HUES6 (cell line): ENCODE data around the gene MAGI1.
A peak's percentile ranks its signal among the peaks of the same experiment; 100 is the strongest.

Experiments used
- H3K27ac ChIP-seq: 2 replicates; pipeline ENCODE4 v1.7.0; 2013; ENCODE audit warnings: low read depth, mild to moderate bottlenecking, low read length, inconsistent platforms
- H3K27me3 ChIP-seq: 2 replicates; pipeline ENCODE4 v1.6.1; 2013; ENCODE audit warnings: low read length; ENCODE audit not compliant: control insufficient read depth, insufficient read depth
- H3K36me3 ChIP-seq: 2 replicates; pipeline ENCODE4 v1.6.1; 2013; ENCODE audit warnings: low read length; ENCODE audit not compliant: control insufficient read depth, insufficient read depth
- H3K4me1 ChIP-seq: 2 replicates; pipeline ENCODE4 v1.6.1; 2013; ENCODE audit warnings: low read length; ENCODE audit not compliant: control insufficient read depth, insufficient read depth
- H3K4me3 ChIP-seq: 2 replicates; pipeline ENCODE4 v1.5.1; 2013; ENCODE audit warnings: low read depth, low read length
- H3K9ac ChIP-seq: one replicate; pipeline ENCODE4 v1.6.1; 2013; ENCODE audit warnings: mild to moderate bottlenecking, low read length
- H3K9me3 ChIP-seq: 2 replicates; pipeline ENCODE4 v1.6.1; 2013; ENCODE audit warnings: low read depth, low read length; ENCODE audit not compliant: control insufficient read depth, insufficient read depth

The MAGI1 gene

GRCh38 chr3:65401359-65402305, 637.1 kb downstream of the MAGI1 start:
- peak overlapping the region; percentile 33 for H3K4me3 ChIP-seq
- 0 out of 2 replicates have a peak, but pooled peaks cover 2% of the 10 kb centered on the region for H3K36me3 ChIP-seq
- H3K27me3 ChIP-seq, result no peaks in the 10 kb centered on the region
- H3K4me1 ChIP-seq, result peaks cover 39% of the 10 kb centered on the region
- no peak overlapping the region for H3K9ac ChIP-seq
- no peak overlapping the region for H3K27ac ChIP-seq
- no peaks in the 10 kb centered on the region for H3K9me3 ChIP-seq

DNA sequence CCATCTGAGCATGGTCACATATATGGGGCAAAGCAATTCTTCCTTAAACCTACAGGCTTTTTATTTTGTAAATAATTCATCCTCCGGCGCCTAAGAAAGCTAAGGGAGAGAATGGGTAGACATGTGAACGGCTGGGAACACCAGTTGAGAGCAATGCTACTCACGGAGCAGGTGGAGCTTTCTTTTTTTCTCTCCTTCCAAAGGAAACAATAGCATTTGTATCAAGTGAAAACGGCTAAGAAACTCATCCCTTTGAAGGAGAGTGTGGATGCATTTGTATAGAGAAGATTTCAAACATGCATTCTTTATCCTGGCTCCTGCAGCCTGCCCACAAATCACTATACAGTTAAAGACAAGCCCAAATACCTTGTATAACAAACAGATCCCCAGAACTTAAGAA, 637.8 kb downstream of the MAGI1 start:
- H3K9ac ChIP-seq, result no peak overlapping the region
- no peaks in the 10 kb centered on the region for H3K27me3 ChIP-seq
- H3K4me3 ChIP-seq, result peak overlapping the region; percentile 5; the same call in 1 of the 2 replicates
- no peaks in the 10 kb centered on the region for H3K9me3 ChIP-seq
- 0 out of 2 replicates have a peak, but pooled peaks cover 2% of the 10 kb centered on the region for H3K36me3 ChIP-seq
- H3K4me1 ChIP-seq, result peaks cover 39% of the 10 kb centered on the region
- no peak overlapping the region for H3K27ac ChIP-seq

DNA sequence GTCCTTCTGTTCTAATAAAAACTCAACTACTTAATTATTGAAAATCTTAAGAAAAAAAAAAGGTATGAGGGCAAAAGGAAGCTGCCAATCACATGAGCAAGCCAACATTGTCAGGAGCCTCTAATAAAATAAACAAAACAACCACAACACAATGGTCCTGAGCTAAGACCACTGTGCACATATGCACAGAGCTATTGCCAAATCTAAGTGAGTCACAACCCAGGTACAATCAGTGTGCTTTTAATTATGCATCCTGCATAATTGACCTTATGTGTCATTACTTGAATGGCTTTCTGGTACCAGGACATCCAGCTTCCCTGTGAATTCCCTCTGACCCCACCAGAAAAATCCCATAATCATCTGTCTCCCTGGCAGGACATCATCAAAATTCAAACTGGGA, 639.8 kb downstream of the MAGI1 start:
- no peaks in the 10 kb centered on the region for H3K27me3 ChIP-seq
- H3K36me3 ChIP-seq, result 0 out of 2 replicates have a peak, but pooled peaks cover 2% of the 10 kb centered on the region
- no peak overlapping the region for H3K9ac ChIP-seq
- H3K9me3 ChIP-seq, result no peaks in the 10 kb centered on the region
- no peak overlapping the region for H3K27ac ChIP-seq
- peaks cover 39% of the 10 kb centered on the region for H3K4me1 ChIP-seq
- H3K4me3 ChIP-seq, result no peak overlapping the region

- Histone ChIP-seq H3K27ac (no peak overlapping the region), H3K9ac (no peak overlapping the region), H3K27me3 (no peaks in the 10 kb centered on the region)
These were observed 642.6 kb downstream of the MAGI1 start for GRCh38 chr3:65396078-65396477.

DNA sequence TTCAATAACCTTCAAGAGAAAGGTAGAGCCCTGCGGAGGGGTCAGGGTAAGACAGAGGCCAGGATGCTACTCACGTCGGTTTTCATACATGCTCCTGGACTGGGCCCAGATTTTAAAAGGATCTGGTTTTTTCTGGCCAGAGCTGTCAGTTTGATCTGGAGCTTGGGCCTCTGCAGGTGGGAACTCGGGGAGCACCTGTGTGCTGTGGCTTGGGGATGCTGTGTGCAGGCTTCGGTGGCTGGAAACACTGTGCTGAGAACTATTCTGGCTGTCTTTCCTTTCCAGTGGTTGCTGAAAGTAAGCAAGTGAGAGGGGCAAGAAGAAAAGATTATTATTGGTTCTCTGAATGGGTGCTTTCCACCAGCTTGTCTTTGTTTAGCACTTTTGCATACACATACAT, 647.6 kb downstream of the MAGI1 start:
- peak overlapping the region; percentile 15; the same call in 1 of the 2 replicates for H3K27ac ChIP-seq
- H3K9ac ChIP-seq, result no peak overlapping the region
- no peaks in the 10 kb centered on the region for H3K27me3 ChIP-seq
- H3K4me1 ChIP-seq, result peaks cover 14% of the 10 kb centered on the region
- peaks cover 17% of the 10 kb centered on the region for H3K36me3 ChIP-seq
- H3K9me3 ChIP-seq, result no peaks in the 10 kb centered on the region
- H3K4me3 ChIP-seq, result no peak overlapping the region

More at GRCh38 chr3:65396078-65396477, 642.6 kb downstream of the MAGI1 start:
- Histone ChIP-seq H3K9me3 (no peaks in the 10 kb centered on the region), H3K36me3 (0 out of 2 replicates have a peak, but pooled peaks cover 4% of the 10 kb centered on the region), H3K4me1 (peaks cover 31% of the 10 kb centered on the region), H3K4me3 (no peak overlapping the region)

DNA sequence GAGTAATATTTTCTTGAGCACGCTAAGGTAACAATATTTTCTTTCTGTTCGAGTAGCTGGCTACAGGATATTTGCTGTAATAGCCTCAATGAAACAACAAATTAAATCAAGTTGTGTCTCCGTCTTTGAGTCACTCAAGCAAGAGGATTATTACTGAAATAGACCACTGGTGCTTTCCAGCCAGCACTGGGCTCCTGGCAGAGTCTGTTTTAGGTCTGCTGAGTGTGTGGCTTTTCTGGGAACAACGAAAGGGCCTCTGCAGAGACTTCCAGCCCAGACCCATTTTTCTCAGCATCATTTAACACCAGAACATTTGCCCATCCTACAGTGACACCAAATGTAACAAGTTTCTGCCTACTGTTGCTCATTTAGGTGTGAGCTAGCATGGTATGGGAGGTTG, 652.9 kb downstream of the MAGI1 start:
- 0 out of 2 replicates have a peak overlapping the region, but pooled peaks have one; percentile 51 for H3K27ac ChIP-seq
- H3K9ac ChIP-seq, result peak overlapping the region; percentile 30
- H3K4me1 ChIP-seq, result peaks cover 2% of the 10 kb centered on the region; the same call in 1 of the 2 replicates
- peaks cover 46% of the 10 kb centered on the region for H3K36me3 ChIP-seq
- no peaks in the 10 kb centered on the region for H3K9me3 ChIP-seq
- no peaks in the 10 kb centered on the region for H3K27me3 ChIP-seq
- no peak overlapping the region for H3K4me3 ChIP-seq

GRCh38 chr3:65381496-65382010, 657.2 kb downstream of the MAGI1 start:
- H3K27ac ChIP-seq, result no peak overlapping the region
- peaks cover 49% of the 10 kb centered on the region for H3K36me3 ChIP-seq
- no peak overlapping the region for H3K9ac ChIP-seq
- H3K27me3 ChIP-seq, result no peaks in the 10 kb centered on the region
- no peak overlapping the region for H3K4me3 ChIP-seq
- H3K9me3 ChIP-seq, result no peaks in the 10 kb centered on the region
- H3K4me1 ChIP-seq, result no peaks in the 10 kb centered on the region

DNA sequence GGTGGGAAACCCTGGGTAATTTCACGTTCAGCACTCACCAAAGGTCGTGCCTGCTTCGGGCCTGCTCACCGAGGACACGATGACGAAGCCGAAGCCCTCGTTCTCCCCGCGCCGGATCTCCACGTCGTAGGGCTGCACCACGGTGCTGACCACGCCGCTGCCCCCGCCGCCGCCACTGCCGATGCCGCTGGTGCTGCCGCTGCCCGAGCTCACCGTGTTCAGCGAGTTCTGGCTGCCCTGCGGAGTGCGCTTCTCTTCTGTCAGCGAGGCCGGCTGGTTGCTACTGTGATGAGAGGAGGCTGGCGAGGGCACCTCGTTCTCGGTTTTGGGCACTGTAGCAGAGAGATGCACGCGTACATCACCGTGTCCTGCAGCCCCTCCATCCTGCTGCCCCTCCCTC, 659.5 kb downstream of the MAGI1 start:
- no peaks in the 10 kb centered on the region for H3K4me1 ChIP-seq
- H3K36me3 ChIP-seq, result peaks cover 55% of the 10 kb centered on the region
- H3K27me3 ChIP-seq, result no peaks in the 10 kb centered on the region
- H3K9ac ChIP-seq, result no peak overlapping the region
- H3K4me3 ChIP-seq, result no peak overlapping the region
- no peak overlapping the region for H3K27ac ChIP-seq
- H3K9me3 ChIP-seq, result no peaks in the 10 kb centered on the region

DNA sequence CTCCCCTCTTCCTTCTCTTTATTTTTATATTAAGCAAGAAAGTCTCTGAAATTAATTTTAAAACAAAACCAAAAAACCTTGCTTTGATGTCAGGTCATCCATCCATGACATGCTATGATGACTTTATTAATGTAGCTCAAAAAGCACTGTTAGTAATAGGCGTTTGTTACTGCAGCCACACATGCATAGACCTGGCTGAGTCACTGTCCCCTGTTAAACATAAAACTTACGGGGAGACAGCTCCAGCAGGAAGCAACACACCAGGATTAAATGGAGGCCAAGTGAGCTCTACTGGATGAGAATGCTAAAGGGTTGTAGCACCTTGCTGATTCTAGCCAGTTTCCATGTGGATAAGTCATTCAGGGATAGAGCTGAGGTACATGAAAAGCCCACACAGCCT, 661.1 kb downstream of the MAGI1 start:
- no peaks in the 10 kb centered on the region for H3K9me3 ChIP-seq
- no peak overlapping the region for H3K4me3 ChIP-seq
- no peak overlapping the region for H3K27ac ChIP-seq
- H3K4me1 ChIP-seq, result no peaks in the 10 kb centered on the region
- H3K27me3 ChIP-seq, result no peaks in the 10 kb centered on the region
- peaks cover 45% of the 10 kb centered on the region for H3K36me3 ChIP-seq
- H3K9ac ChIP-seq, result no peak overlapping the region

GRCh38 chr3:65376426-65376825, 662.3 kb downstream of the MAGI1 start:
- Histone ChIP-seq H3K4me1 (no peaks in the 10 kb centered on the region), H3K27me3 (no peaks in the 10 kb centered on the region), H3K9ac (no peak overlapping the region), H3K9me3 (peaks cover 3% of the 10 kb centered on the region; the same call in 1 of the 2 replicates), H3K27ac (no peak overlapping the region), H3K4me3 (no peak overlapping the region), H3K36me3 (peaks cover 33% of the 10 kb centered on the region)

DNA sequence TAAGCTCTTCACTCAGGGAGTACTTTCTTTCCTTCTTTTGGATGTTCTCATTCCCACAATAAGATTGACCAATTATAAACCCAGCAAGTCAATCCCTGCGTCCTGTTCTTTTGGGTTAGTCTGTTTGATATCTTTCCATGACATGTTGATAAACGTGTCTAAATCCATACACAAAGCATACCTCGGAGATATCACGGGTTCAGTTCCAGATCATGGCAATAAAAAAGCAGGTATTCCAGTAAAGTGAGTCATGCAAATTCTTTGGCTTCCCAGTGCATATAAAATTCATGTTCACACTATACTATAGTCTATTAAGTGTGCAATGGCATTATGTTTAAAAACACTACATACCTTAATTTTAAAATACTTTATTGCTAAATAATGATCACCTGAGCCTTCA, 667.7 kb downstream of the MAGI1 start:
- Histone ChIP-seq H3K27me3 (no peaks in the 10 kb centered on the region), H3K4me1 (no peaks in the 10 kb centered on the region), H3K4me3 (no peak overlapping the region), H3K36me3 (peaks cover 11% of the 10 kb centered on the region), H3K27ac (no peak overlapping the region), H3K9ac (no peak overlapping the region), H3K9me3 (peaks cover 3% of the 10 kb centered on the region; the same call in 1 of the 2 replicates)
